Measurements from ENCODE around the gene CACNA1C.

DNA sequence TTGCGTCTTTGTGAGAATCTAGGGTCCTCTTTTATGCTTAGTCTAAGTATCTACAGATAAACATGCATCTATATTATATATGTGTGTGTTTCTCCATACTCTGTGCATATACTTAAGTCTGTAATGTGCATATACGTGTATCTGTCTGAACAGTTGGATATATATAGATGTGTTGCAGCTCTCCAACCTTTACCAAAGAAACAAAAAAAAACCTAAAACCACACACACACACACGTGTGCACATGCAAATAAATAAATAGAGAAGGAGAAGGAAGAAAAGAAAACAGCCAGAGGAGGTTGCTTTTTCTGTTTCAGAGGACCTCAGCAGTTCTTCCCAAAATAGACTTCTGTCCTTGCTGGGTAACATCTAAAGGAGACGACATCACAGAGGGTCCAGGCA lies 244.9 kb downstream of the CACNA1C start:
- TF ChIP-seq POLR2A (IDR thresholded peaks at IDR 0.05), result no peak
- TF ChIP-seq, protein P1, sequence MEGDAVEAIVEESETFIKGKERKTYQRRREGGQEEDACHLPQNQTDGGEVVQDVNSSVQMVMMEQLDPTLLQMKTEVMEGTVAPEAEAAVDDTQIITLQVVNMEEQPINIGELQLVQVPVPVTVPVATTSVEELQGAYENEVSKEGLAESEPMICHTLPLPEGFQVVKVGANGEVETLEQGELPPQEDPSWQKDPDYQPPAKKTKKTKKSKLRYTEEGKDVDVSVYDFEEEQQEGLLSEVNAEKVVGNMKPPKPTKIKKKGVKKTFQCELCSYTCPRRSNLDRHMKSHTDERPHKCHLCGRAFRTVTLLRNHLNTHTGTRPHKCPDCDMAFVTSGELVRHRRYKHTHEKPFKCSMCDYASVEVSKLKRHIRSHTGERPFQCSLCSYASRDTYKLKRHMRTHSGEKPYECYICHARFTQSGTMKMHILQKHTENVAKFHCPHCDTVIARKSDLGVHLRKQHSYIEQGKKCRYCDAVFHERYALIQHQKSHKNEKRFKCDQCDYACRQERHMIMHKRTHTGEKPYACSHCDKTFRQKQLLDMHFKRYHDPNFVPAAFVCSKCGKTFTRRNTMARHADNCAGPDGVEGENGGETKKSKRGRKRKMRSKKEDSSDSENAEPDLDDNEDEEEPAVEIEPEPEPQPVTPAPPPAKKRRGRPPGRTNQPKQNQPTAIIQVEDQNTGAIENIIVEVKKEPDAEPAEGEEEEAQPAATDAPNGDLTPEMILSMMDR (IDR thresholded peaks at IDR 0.05), result no peak
